IPS-NIHi7 (cell line): ENCODE data around the gene APBA1.

Experiments used
- DNase-seq: peaks from one replicate; pipeline ENCODE4 v3.0.0; 2012; ENCODE audit warnings: mixed read lengths; ENCODE audit errors: extremely low spot score

The APBA1 gene

GRCh38 chr9:69657269-69657668 is 14.9 kb downstream of the APBA1 start:
- DNase-seq, result no peak

- no peak for DNase-seq
Measured at GRCh38 chr9:69655065-69655464, 17.1 kb downstream of the APBA1 start.

GRCh38 chr9:69653261-69653660 is 18.9 kb downstream of the APBA1 start:
- DNase-seq, result no peak

GRCh38 chr9:69649566-69650250 is 22.5 kb downstream of the APBA1 start:
- DNase-seq, result no peak

GRCh38 chr9:69647804-69648203 is 24.4 kb downstream of the APBA1 start:
- DNase-seq, result no peak

GRCh38 chr9:69646810-69647209 is 25.4 kb downstream of the APBA1 start:
- no peak for DNase-seq

GRCh38 chr9:69645488-69645887 is 26.7 kb downstream of the APBA1 start:
- DNase-seq, result peak; percentile 20

GRCh38 chr9:69643098-69643497 is 29.1 kb downstream of the APBA1 start:
- DNase-seq, result no peak

- DNase-seq, result no peak
Measured at GRCh38 chr9:69637817-69638200, 34.4 kb downstream of the APBA1 start.

GRCh38 chr9:69637193-69637816 is 34.9 kb downstream of the APBA1 start:
- DNase-seq, result no peak

- no peak for DNase-seq
Measured at GRCh38 chr9:69633716-69634115, 38.5 kb downstream of the APBA1 start.

GRCh38 chr9:69632768-69633167 is 39.4 kb downstream of the APBA1 start:
- no peak for DNase-seq

GRCh38 chr9:69627281-69627680 is 44.9 kb downstream of the APBA1 start:
- no peak for DNase-seq

- DNase-seq, result no peak
Measured at GRCh38 chr9:69623276-69623675, 48.9 kb downstream of the APBA1 start.

- DNase-seq, result no peak
Measured at GRCh38 chr9:69622676-69623075, 49.5 kb downstream of the APBA1 start.

GRCh38 chr9:69621730-69622460 is 50.3 kb downstream of the APBA1 start:
- DNase-seq, result no peak

GRCh38 chr9:69620731-69621130 is 51.4 kb downstream of the APBA1 start:
- no peak for DNase-seq

GRCh38 chr9:69619233-69619632 is 52.9 kb downstream of the APBA1 start:
- no peak for DNase-seq

- no peak for DNase-seq
Measured at GRCh38 chr9:69617006-69617405, 55.2 kb downstream of the APBA1 start.

GRCh38 chr9:69615880-69616279 is 56.3 kb downstream of the APBA1 start:
- DNase-seq, result no peak

- DNase-seq, result no peak
Measured at GRCh38 chr9:69611221-69611620, 61.0 kb downstream of the APBA1 start.

- no peak for DNase-seq
Measured at GRCh38 chr9:69609156-69609555, 63.0 kb downstream of the APBA1 start.

- DNase-seq, result no peak
Measured at GRCh38 chr9:69606089-69606488, 66.1 kb downstream of the APBA1 start.
